Ovary (tissue), 3 donors: ENCODE data around the gene PIGN.

Experiments
- POLR2A ChIP-seq: fragments of 450-650 bp; IDR thresholded peaks from one replicate; pipeline ENCODE4 v1.6.1; 2017; ENCODE audit warnings: antibody characterized with exemption, mild to moderate bottlenecking, moderate library complexity
- TF ChIP-seq, protein P1 (sequence below), 3 donors: fragments of 450-650 bp in 2 of 3; fragments of 200-600 bp in 1 of 3; IDR thresholded peaks; one replicate each; pipeline versions ENCODE4 v1.5.1 to v1.8.0; 2016 to 2022; ENCODE audit warnings: antibody characterized with exemption in 3 of 3, mild to moderate bottlenecking in 1 of 3
- donor health status: DM: no; HTN: no; CAD: no.

DNA sequence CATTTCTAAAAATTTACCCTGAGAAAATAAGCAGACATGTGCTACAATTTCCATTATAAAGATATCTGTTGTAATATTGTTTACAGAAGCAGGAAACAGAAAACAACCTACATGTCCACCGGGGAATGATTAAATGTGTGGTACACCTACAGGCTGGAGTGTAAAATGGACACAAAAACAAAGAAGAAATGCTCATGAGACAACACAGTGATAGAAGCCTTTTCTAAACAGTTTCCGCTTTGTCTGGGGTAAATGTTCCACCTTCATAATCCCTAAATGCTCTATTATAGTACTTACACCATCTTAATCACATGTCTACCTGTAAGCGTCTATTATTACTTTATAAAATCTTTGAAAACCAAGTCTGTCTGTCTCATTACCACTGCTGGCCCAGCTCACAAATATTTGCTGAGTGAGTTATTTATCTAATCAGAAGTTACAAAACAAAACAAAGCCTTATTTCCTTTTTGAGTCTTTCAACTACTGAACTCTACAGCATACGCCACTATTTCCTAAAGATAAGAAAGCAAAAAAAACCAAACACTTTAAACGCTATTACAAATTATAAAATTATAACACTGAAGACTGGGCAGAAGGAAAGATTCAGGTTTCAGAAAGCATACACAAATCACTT is 95.3 kb downstream of the PIGN start:
- no peak for TF ChIP-seq POLR2A
- TF ChIP-seq, protein P1, sequence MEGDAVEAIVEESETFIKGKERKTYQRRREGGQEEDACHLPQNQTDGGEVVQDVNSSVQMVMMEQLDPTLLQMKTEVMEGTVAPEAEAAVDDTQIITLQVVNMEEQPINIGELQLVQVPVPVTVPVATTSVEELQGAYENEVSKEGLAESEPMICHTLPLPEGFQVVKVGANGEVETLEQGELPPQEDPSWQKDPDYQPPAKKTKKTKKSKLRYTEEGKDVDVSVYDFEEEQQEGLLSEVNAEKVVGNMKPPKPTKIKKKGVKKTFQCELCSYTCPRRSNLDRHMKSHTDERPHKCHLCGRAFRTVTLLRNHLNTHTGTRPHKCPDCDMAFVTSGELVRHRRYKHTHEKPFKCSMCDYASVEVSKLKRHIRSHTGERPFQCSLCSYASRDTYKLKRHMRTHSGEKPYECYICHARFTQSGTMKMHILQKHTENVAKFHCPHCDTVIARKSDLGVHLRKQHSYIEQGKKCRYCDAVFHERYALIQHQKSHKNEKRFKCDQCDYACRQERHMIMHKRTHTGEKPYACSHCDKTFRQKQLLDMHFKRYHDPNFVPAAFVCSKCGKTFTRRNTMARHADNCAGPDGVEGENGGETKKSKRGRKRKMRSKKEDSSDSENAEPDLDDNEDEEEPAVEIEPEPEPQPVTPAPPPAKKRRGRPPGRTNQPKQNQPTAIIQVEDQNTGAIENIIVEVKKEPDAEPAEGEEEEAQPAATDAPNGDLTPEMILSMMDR (IDR thresholded peaks at IDR 0.05): no peak
